Right lobe of liver (tissue), 6 donors: ENCODE results near the gene NSDHL. TPM values are rescaled to one million over a fixed set of nuclear protein-coding genes. Genes with fewer than 3 reads are reported as not detected.
A peak's percentile ranks its signal among the peaks of the same experiment; 100 is the strongest.

Experiments used
- ATAC-seq, 4 donors: fragments of 200-7000 bp; cut with Tn5 transposase; one replicate each; pipeline ENCODE4 v1.9.1; 2020; ENCODE audit warnings: mild to moderate bottlenecking in 4 of 4, moderate library complexity in 4 of 4
- DNase-seq, 3 donors: peaks; one replicate each; pipeline ENCODE4 v3.0.0-alpha.2; 2020
- H3K27ac ChIP-seq, 3 donors: fragments of 200-600 bp; one replicate each; pipeline ENCODE4 v1.8.0; 2022
- H3K27me3 ChIP-seq, 2 donors: fragments of 200-600 bp; one replicate each; pipeline ENCODE4 v1.8.0; 2022
- H3K36me3 ChIP-seq, 4 donors: fragments of 200-600 bp; sonication (generic) in 1 of 4; one replicate each; pipeline versions ENCODE4 v1.5.1 to v1.8.0; 2017 to 2022; ENCODE audit warnings: control low read depth in 1 of 4
- H3K4me1 ChIP-seq, 4 donors: fragments of 200-600 bp; sonication (generic) in 1 of 4; one replicate each; pipeline versions ENCODE4 v1.5.1 to v1.8.0; 2017 to 2022; ENCODE audit warnings: control low read depth in 1 of 4
- H3K4me3 ChIP-seq, 3 donors: fragments of 200-600 bp; one replicate each; pipeline ENCODE4 v1.8.0; 2022
- H3K9me3 ChIP-seq, 4 donors: fragments of 200-600 bp; sonication (generic) in 1 of 4; one replicate each; pipeline versions ENCODE4 v1.5.1 to v1.8.0; 2017 to 2022; ENCODE audit warnings: control low read depth in 1 of 4
- CTCF ChIP-seq, 4 donors: fragments of 200-600 bp in 3 of 4; fragments of 450-650 bp in 1 of 4; IDR thresholded peaks; one replicate each; pipeline versions ENCODE4 v1.5.1 to v1.8.0; 2016 to 2022; ENCODE audit warnings: antibody characterized with exemption in 4 of 4, mild to moderate bottlenecking in 2 of 4
- POLR2A ChIP-seq: fragments of 450-650 bp; IDR thresholded peaks from one replicate; pipeline ENCODE4 v1.6.1; 2017; ENCODE audit warnings: antibody characterized with exemption, mild to moderate bottlenecking
- WGBS: methylation state at CpG from one replicate; pipeline ENCODE4 v1.1.6; 2018; ENCODE audit warnings: low coverage, low lambda C conversion rate; ENCODE audit not compliant: insufficient coverage; ENCODE audit errors: missing lambda C conversion rate; 5-methylcytosine and 5-hydroxymethylcytosine counted together
- intact Hi-C, 2 donors: fragments of 100-400 bp; cut with DNase I; formaldehyde crosslinking; loops; one replicate each; pipeline versions ENCODE4 v1.11.2 to v1.14.1; 2022
- total RNA-seq, 6 experiments: library from RNA; depleted of rRNA in 2 of 6; stranded (reverse); fragments of >200 nt in 2 of 6; fragmentation: NEBNext Ultra II Directional in 3 of 6; extraction: Animal tissue kit (Norgen Biotek cat#: 25700) in 3 of 6; gene quantifications; one replicate each; pipeline versions ENCODE4 v1.1.0 to v1.2.4, GENCODE V29; 2016 to 2023
- donor health status: DM: no; HTN: yes; CAD: no.
- donor health status: DM: no; HTN: no; CAD: no.
- donor health status: DM: no; HTN: no; CAD: no.
- donor health status: DM: no; HTN: yes; CAD: no.
- donor health status: DM: no; HTN: yes; CAD: no.

NSDHL gene
- total RNA-seq, 6 experiments from 2014 or later = 16.1 to 38.2 (median 20.9) TPM

GRCh38 chrX:152886716-152887115, 55.9 kb downstream of the NSDHL start:
- 47% methylated on average over 3 of the region's 3 CpGs for WGBS
- no peaks in the 10 kb centered on the region for H3K36me3 ChIP-seq
- H3K4me3 ChIP-seq = no peak overlapping the region
- no peaks in the 10 kb centered on the region for H3K4me1 ChIP-seq
- DNase-seq = peak in 1 of 3 donors; percentile 27
- no peaks in the 10 kb centered on the region for H3K27me3 ChIP-seq
- no peak for ATAC-seq
- no peak overlapping the region for H3K27ac ChIP-seq
- no peaks in the 10 kb centered on the region for H3K9me3 ChIP-seq
- no peak for TF ChIP-seq CTCF (IDR thresholded peaks at IDR 0.05)
- no peak for TF ChIP-seq POLR2A
- intact Hi-C loops = no loop called here

- DNase-seq (no peak), ATAC-seq (no peak)
- no peaks in the 10 kb centered on the region for H3K36me3 ChIP-seq
- TF ChIP-seq CTCF (IDR thresholded peaks at IDR 0.05) (no peak), POLR2A (no peak)
- H3K4me1 ChIP-seq = no peaks in the 10 kb centered on the region
- H3K4me3 ChIP-seq = no peak overlapping the region
- intact Hi-C loops = no loop called here
- no peak overlapping the region for H3K27ac ChIP-seq
- H3K27me3 ChIP-seq = no peaks in the 10 kb centered on the region
- H3K9me3 ChIP-seq = no peaks in the 10 kb centered on the region
- WGBS = 67% methylated on average over 4 of the region's 4 CpGs
Measured at GRCh38 chrX:152892499-152892898, 61.6 kb downstream of the NSDHL start.

GRCh38 chrX:152892999-152893891, 62.4 kb downstream of the NSDHL start:
- no peaks in the 10 kb centered on the region for H3K4me1 ChIP-seq
- WGBS = 45% methylated on average over 5 of the region's 22 CpGs
- H3K4me3 ChIP-seq = no peak overlapping the region
- H3K27ac ChIP-seq = no peak overlapping the region
- H3K9me3 ChIP-seq = no peaks in the 10 kb centered on the region
- DNase-seq (peak in 1 of 3 donors; percentile 40), ATAC-seq (no peak)
- H3K27me3 ChIP-seq = no peaks in the 10 kb centered on the region
- H3K36me3 ChIP-seq = no peaks in the 10 kb centered on the region
- intact Hi-C loops = no loop called here
- TF ChIP-seq POLR2A (no peak), CTCF (IDR thresholded peaks at IDR 0.05) (no peak)

GRCh38 chrX:152893980-152894610, 63.2 kb downstream of the NSDHL start:
- Histone ChIP-seq H3K27me3 (no peaks in the 10 kb centered on the region), H3K9me3 (no peaks in the 10 kb centered on the region), H3K27ac (no peak overlapping the region), H3K4me3 (no peak overlapping the region), H3K4me1 (no peaks in the 10 kb centered on the region), H3K36me3 (no peaks in the 10 kb centered on the region)
- peak in 1 of 3 donors; percentile 38 for DNase-seq
- no peak for ATAC-seq
- no peak for TF ChIP-seq POLR2A
- TF ChIP-seq CTCF (IDR thresholded peaks at IDR 0.05) = no peak
- intact Hi-C loops = no loop called here
- WGBS = 79% methylated on average over 6 of the region's 9 CpGs
